Measurements from ENCODE around the gene AHCYL1.
"Not testable (repeated sequence)": the region's sequence is repeated elsewhere in the genome, so short reads cannot be mapped to it uniquely, and the experiment has no call there.

DNA sequence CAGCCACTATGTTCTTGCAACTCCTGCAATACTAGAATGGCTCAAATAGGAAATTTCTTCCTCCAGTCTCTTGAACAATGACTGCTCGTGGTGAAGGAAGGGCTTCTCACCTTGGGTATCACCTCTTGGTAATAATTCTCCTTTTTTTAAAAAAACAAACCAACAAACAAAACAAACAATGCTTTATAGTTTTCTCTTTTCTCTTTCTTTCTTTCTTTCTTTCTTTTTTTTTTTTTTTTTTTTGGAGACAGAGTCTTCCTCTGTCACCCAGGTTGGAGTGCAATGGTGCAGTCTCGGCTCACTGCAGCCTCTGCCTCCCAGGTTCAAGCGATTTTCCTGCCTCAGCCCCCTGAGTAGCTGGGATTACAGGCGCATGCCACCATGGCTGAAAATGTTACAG, 46.1 kb downstream of the AHCYL1 start:
- TF ChIP-seq, protein P1, sequence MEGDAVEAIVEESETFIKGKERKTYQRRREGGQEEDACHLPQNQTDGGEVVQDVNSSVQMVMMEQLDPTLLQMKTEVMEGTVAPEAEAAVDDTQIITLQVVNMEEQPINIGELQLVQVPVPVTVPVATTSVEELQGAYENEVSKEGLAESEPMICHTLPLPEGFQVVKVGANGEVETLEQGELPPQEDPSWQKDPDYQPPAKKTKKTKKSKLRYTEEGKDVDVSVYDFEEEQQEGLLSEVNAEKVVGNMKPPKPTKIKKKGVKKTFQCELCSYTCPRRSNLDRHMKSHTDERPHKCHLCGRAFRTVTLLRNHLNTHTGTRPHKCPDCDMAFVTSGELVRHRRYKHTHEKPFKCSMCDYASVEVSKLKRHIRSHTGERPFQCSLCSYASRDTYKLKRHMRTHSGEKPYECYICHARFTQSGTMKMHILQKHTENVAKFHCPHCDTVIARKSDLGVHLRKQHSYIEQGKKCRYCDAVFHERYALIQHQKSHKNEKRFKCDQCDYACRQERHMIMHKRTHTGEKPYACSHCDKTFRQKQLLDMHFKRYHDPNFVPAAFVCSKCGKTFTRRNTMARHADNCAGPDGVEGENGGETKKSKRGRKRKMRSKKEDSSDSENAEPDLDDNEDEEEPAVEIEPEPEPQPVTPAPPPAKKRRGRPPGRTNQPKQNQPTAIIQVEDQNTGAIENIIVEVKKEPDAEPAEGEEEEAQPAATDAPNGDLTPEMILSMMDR (IDR thresholded peaks at IDR 0.05): not testable (repeated sequence)
- not testable (repeated sequence) for TF ChIP-seq POLR2A (IDR thresholded peaks at IDR 0.05)
